Adrenal gland (tissue), 12 donors: ENCODE data around the gene CLIP1. TPM values are rescaled to one million over a fixed set of nuclear protein-coding genes. Genes with fewer than 3 reads are reported as not detected.

Experiments used
- DNase-seq, 7 donors: peaks; one replicate each; pipeline ENCODE4 v3.0.0-alpha.2; 2019 to 2020
- H3K27ac ChIP-seq, 5 donors: fragments of 200-600 bp; sonication (generic) in 4 of 5; 1 replicate in 3 of 5; 2 replicates in 2 of 5; pipeline versions ENCODE4 v1.5.1 to v1.8.0; 2016 to 2020; ENCODE audit warnings: mild to moderate bottlenecking in 1 of 5
- H3K27me3 ChIP-seq: fragments of 200-600 bp; 2 replicates; pipeline ENCODE4 v1.8.0; 2021
- H3K36me3 ChIP-seq, 2 donors: fragments of 200-600 bp; replicated peaks in 1 of 2; 1 replicate in 1 of 2; 2 replicates in 1 of 2; pipeline versions ENCODE4 v1.5.1 to v1.8.0; 2018 to 2022
- H3K4me1 ChIP-seq, 2 donors: fragments of 200-600 bp; replicated peaks in 1 of 2; 1 replicate in 1 of 2; 2 replicates in 1 of 2; pipeline versions ENCODE4 v1.5.1 to v1.8.0; 2018 to 2021
- H3K4me3 ChIP-seq, 4 donors: fragments of 200-600 bp; sonication (generic) in 3 of 4; one replicate each; pipeline ENCODE4 v1.5.1; 2016 to 2018
- H3K9me3 ChIP-seq, 3 donors: fragments of 200-600 bp; sonication (generic) in 1 of 3; replicated peaks in 1 of 3; 1 replicate in 2 of 3; 2 replicates in 1 of 3; pipeline versions ENCODE4 v1.5.1 to v1.8.0; 2016 to 2021
- CTCF ChIP-seq, 6 experiments: fragments of 450-650 bp in 4 of 6; fragments of 200-600 bp in 2 of 6; sonication (generic) in 1 of 6; IDR thresholded peaks; 1 replicate in 5 of 6; 2 replicates in 1 of 6; pipeline versions ENCODE4 v1.5.1 to v1.8.0; 2016 to 2021; ENCODE audit warnings: antibody characterized with exemption in 6 of 6, mild to moderate bottlenecking in 2 of 6, moderate library complexity in 1 of 6
- POLR2A ChIP-seq, 2 donors: fragments of 450-650 bp; IDR thresholded peaks; one replicate each; pipeline ENCODE4 v1.6.1; 2017; ENCODE audit warnings: antibody characterized with exemption in 2 of 2, mild to moderate bottlenecking in 2 of 2, moderate library complexity in 1 of 2
- WGBS, 4 donors: extraction: QIAGEN DNeasy Blood & Tissue Kit in 2 of 4; methylation state at CpG; one replicate each; pipeline versions ENCODE4 v1.1.5 to v1.1.7; 2013 to 2017; 5-methylcytosine and 5-hydroxymethylcytosine counted together
- intact Hi-C, 2 donors: fragments of 100-400 bp; cut with DNase I; formaldehyde crosslinking; loops; one replicate each; pipeline versions ENCODE4 v1.14.1 to v1.15.0; 2022 to 2023
- polyA plus RNA-seq, 3 donors: library from polyadenylated mRNA; stranded (reverse); fragments of 200-250 nt in 2 of 3; fragments of 350-450 nt in 1 of 3; fragmentation: Illumina TruSeq in 1 of 3; extraction: RNeasy Lipid Tissue Mini Kit (QIAGEN cat#74804) in 1 of 3; gene quantifications; one replicate each; pipeline ENCODE4 v1.2.3, GENCODE V29; 2013 to 2014
- total RNA-seq, 9 donors: library from RNA; depleted of rRNA in 4 of 9; stranded (reverse); fragments of >200 nt in 4 of 9; fragments of 120-200 nt in 1 of 9; fragmentation: NEBNext Ultra II Directional in 1 of 9; extraction: Animal tissue kit (Norgen Biotek cat#: 25700) in 1 of 9; gene quantifications; one replicate each; pipeline versions ENCODE4 v1.1.0 to v1.2.4, GENCODE V29; 2013 to 2023
- donor health status: healthy with polysubstance abuse.
- donor health status: Bipolar disorder and iron deficiency.
- donor health status: DM: yes; HTN: yes; CAD: no.
- donor health status: DM: no; HTN: no; CAD: no.
- donor health status: DM: no; HTN: no; CAD: no.
- donor health status: DM: yes; HTN: yes; CAD: no.

Gene CLIP1
- total and polyA plus RNA-seq, 12 donors, result 22.8 to 134 (median 88.9) TPM

GRCh38 chr12:122225683-122226365 lies 196.6 kb downstream of the CLIP1 start, which contains the start of gene DIABLO:
Gene DIABLO, minus strand, starts transcription at chr12:122226052. Its CDS starts 38 bp downstream, at chr12:122226014.
- 0% methylated on average over 73 to 74 of the region's 74 CpGs; no CpG with 5 or more reads in 2 of the 4 donors for WGBS, 4 donors
- intact Hi-C loops, result no loop called here

More at GRCh38 chr12:122225683-122226365, 196.6 kb downstream of the CLIP1 start, which contains the start of gene DIABLO:
- H3K27me3 ChIP-seq, result no peaks in the 10 kb centered on the region
- H3K27ac ChIP-seq, result peak within 1 kb of the TSS; percentile 88 to 99 (median 94)
- peak; percentile 96 to 98 for TF ChIP-seq POLR2A (IDR thresholded peaks at IDR 0.05)
- no peak for TF ChIP-seq CTCF (IDR thresholded peaks at IDR 0.05)
- DNase-seq, result peak; percentile 100
- peaks cover 0 to 24% of the 10 kb centered on the region in 2 donors for H3K36me3 ChIP-seq
- no peaks in the 10 kb centered on the region for H3K9me3 ChIP-seq
- peaks cover 16 to 25% of the 10 kb centered on the region in 2 donors for H3K4me1 ChIP-seq
- H3K4me3 ChIP-seq, result peak within 1 kb of the TSS; percentile 30 to 93 (median 87)

Other genes with a start within 250 kb of the CLIP1 start
- gene IL31, start 248.4 kb downstream of the CLIP1 start, total RNA-seq, result not detected
- not detected for gene IL31, start 248.4 kb downstream of the CLIP1 start, polyA plus RNA-seq
- 1 to 10 TPM in 6 of 9 donors, under 1 TPM in 3; 0.17 to 4.5 (median 1.2) TPM for gene LRRC43, start 239.5 kb downstream of the CLIP1 start, total RNA-seq
- gene LRRC43, start 239.5 kb downstream of the CLIP1 start, polyA plus RNA-seq, result 1 to 10 TPM in 2 of 3 donors, under 1 TPM in 1; 0.26 to 1.1 (median 1.1) TPM
- 1 to 10 TPM in 2 of 9 donors, under 1 TPM in 2, not detected in 5; 0.17 to 4.0 (median 0.68) TPM for gene B3GNT4, start 219.0 kb downstream of the CLIP1 start, total RNA-seq
- gene B3GNT4, start 219.0 kb downstream of the CLIP1 start, polyA plus RNA-seq, result 1 to 10 TPM in 2 of 3 donors, under 1 TPM in 1; 0.74 to 1.9 (median 1.1) TPM
- 10 to 100 TPM; 40.2 to 95.3 (median 50.1) TPM for gene DIABLO, start 196.6 kb downstream of the CLIP1 start, total RNA-seq
- 100 to 1,000 TPM in 1 of 3 donors, 10 to 100 TPM in 2; 55.6 to 100 (median 84.1) TPM for gene DIABLO, start 196.6 kb downstream of the CLIP1 start, polyA plus RNA-seq
- 10 to 100 TPM; 15.2 to 35.3 (median 22.8) TPM for gene VPS33A, start 156.2 kb downstream of the CLIP1 start, total RNA-seq
- gene VPS33A, start 156.2 kb downstream of the CLIP1 start, polyA plus RNA-seq, result 10 to 100 TPM in 2 of 3 donors, 1 to 10 TPM in 1; 9.7 to 28.3 (median 10.1) TPM
- 10 to 100 TPM; 10.7 to 30.5 (median 17.8) TPM for gene ZCCHC8, start 78.3 kb upstream of the CLIP1 start, total RNA-seq
- 10 to 100 TPM; 17.5 to 55.3 (median 39.8) TPM for gene ZCCHC8, start 78.3 kb upstream of the CLIP1 start, polyA plus RNA-seq
- gene RSRC2, start 104.3 kb upstream of the CLIP1 start, total RNA-seq, result 100 to 1,000 TPM in 1 of 9 donors, 10 to 100 TPM in 8; 25.6 to 117 (median 59.5) TPM
- gene RSRC2, start 104.3 kb upstream of the CLIP1 start, polyA plus RNA-seq, result 100 to 1,000 TPM in 1 of 3 donors, 10 to 100 TPM in 2; 65.0 to 142 (median 66.0) TPM
- gene KNTC1, start 104.6 kb upstream of the CLIP1 start, total RNA-seq, result 10 to 100 TPM in 6 of 9 donors, 1 to 10 TPM in 3; 5.7 to 38.5 (median 11.4) TPM
- 10 to 100 TPM in 2 of 3 donors, 1 to 10 TPM in 1; 8.0 to 28.0 (median 21.0) TPM for gene KNTC1, start 104.6 kb upstream of the CLIP1 start, polyA plus RNA-seq